WI38 (cell line): ENCODE results near the gene SNTG2.

Experiments
- H3K4me3 ChIP-seq: 2 replicates; pipeline ENCODE4 v1.5.1; 2011; ENCODE audit warnings: low read depth, mild to moderate bottlenecking, control low read depth, low read length
- CTCF ChIP-seq: IDR thresholded peaks from 2 replicates; pipeline ENCODE4 v1.5.1; 2012; ENCODE audit warnings: low read depth, mild to moderate bottlenecking, control low read depth, low read length

Gene SNTG2

GRCh38 chr2:954687-955000 lies 4.0 kb downstream of the SNTG2 start:
- TF ChIP-seq CTCF: no peak
- no peak overlapping the region for H3K4me3 ChIP-seq

- H3K4me3 ChIP-seq: no peak overlapping the region
- TF ChIP-seq CTCF: no peak
Observed at GRCh38 chr2:955829-956731, 5.4 kb downstream of the SNTG2 start.

GRCh38 chr2:959457-959856 lies 8.8 kb downstream of the SNTG2 start:
- no peak overlapping the region for H3K4me3 ChIP-seq
- TF ChIP-seq CTCF: no peak

GRCh38 chr2:960061-960736 lies 9.6 kb downstream of the SNTG2 start:
- TF ChIP-seq CTCF: no peak
- H3K4me3 ChIP-seq: no peak overlapping the region

DNA sequence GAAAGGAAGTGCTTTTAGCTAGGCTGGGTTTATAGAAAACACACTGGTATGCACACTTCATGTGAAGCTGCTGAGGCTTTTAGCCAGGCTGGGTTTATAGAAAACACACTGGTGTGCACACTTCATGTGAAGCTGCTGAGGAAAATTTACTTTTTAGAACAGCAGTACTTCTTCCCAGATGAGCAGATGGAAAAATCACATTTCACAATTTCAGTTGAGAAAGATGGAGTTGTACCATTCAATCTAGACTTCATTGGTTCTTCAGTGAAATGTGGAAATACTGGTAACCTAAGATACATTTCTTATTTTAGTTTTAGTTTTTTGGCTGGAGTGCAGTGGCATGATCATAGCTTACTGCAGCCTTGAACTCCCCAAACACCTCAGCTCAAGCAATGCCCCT lies 11.1 kb downstream of the SNTG2 start:
- no peak for TF ChIP-seq CTCF
- H3K4me3 ChIP-seq: no peak overlapping the region

- H3K4me3 ChIP-seq: no peak overlapping the region
- TF ChIP-seq CTCF: no peak
Observed at GRCh38 chr2:963876-964275, 13.2 kb downstream of the SNTG2 start.

DNA sequence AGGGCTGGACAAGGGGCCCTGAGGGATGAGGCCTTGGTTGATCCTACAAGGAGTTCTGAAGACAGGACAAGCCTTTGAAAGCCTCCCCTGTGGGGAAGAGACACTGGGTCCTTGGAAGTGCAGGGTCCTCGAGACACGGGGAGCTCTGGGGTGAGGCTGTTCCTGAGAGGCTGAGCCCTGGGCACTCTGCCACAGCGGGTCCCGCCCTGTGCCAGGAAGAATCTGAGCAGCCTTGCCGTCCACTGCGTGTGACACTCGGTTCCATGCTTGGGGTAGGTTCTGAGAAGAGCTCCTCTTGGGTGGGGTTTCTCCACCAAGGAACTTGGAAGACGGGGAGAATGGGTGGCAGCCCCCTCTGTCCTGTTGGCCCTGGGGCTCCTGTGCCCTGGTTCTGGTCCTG lies 13.9 kb downstream of the SNTG2 start:
- H3K4me3 ChIP-seq: no peak overlapping the region
- TF ChIP-seq CTCF: no peak
